Measurements from ENCODE around the gene HK3. TPM values are rescaled to one million over a fixed set of nuclear protein-coding genes. Genes with fewer than 3 reads are reported as not detected.
A peak's percentile ranks its signal among the peaks of the same experiment; 100 is the strongest.

HK3 gene
- total and polyA plus RNA-seq, 9 of the 15 experiments (the other 6 are each of a cell fraction or from before 2014, with no cell fraction given): 0.16 TPM; not detected in 8

DNA sequence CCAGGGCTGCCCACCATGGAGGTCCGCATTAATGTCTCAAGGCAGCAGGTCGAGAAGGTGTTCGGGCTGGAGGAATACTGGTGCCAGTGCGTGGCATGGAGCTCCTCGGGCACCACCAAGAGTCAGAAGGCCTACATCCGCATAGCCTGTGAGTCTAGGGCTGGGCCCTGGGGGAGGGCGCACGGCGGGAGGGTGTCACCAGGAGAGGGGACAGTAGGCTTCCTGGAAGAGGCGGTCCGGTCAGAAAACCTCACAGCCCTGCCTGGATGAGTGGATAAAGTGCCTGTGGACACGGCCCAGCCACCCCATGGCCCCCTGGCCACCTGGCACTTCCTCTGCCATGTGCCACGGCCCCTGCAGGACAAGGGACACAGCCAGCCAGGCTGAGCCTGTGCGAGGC lies 31.0 kb downstream of the HK3 start:
- ChIA-PET POLR2A (interaction anchor here (0.7 kb wide), 1 partner anchor 152 kb away, joined by 3 read pairs; no protein-coding TSS in a partner anchor), CTCF (ENCODE audit: low intra/inter-chr PET ratio) (no interaction called here)
- intact Hi-C loops (cut with micrococcal nuclease): no loop called here
- peaks cover 5 to 48% of the 10 kb centered on the region in 2 experiments; a peak in 4 of 5 replicates for H3K4me1 ChIP-seq (replicated peaks in 1 of 2; ENCODE audit: control insufficient read depth in 2 of 2, insufficient read depth in 2 of 2, low read length in 2 of 2)
- H3K9me1 ChIP-seq (ENCODE audit: control insufficient read depth, insufficient read depth, low read length): no peaks in the 10 kb centered on the region
- H3K4me3 ChIP-seq: no peak overlapping the region
- ATAC-seq (no peak), FAIRE-seq (no peak), DNase-seq (ENCODE audit: extremely low read depth in 1 of 4, low spot score in 3 of 4) (no peak)
- no TSS peak for BruUV-seq (replicated peaks)
- H3K79me2 ChIP-seq (ENCODE audit: control insufficient read depth, insufficient read depth, low read length): no peaks in the 10 kb centered on the region
- no peak overlapping the region for H3K27ac ChIP-seq (ENCODE audit: extremely low read depth, low read depth, low read length)
- peaks cover 31 to 64% of the 10 kb centered on the region in 2 experiments for H3K27me3 ChIP-seq (ENCODE audit: control insufficient read depth in 2 of 2, insufficient read depth in 2 of 2, low read length in 2 of 2)
- no peaks in the 10 kb centered on the region for H3K9me3 ChIP-seq (replicated peaks; ENCODE audit: control insufficient read depth, insufficient read depth, low read depth, low read length)
- H2AFZ ChIP-seq (ENCODE audit: low read depth, low read length): no peak overlapping the region
- 3% methylated on average over 9 of the region's 14 CpGs for WGBS (ENCODE audit: insufficient coverage, low coverage, missing lambda C conversion rate)
- peak; percentile 25 for TF ChIP-seq ZFP36 (IDR thresholded peaks at IDR 0.05; ENCODE audit: low read depth, low read length, partially characterized antibody)
- no peak for TF ChIP-seq MYBL2 (IDR thresholded peaks at IDR 0.05; ENCODE audit: low read depth)
- no peak for TF ChIP-seq MYBL2 (CRISPR knock-in tag; IDR thresholded peaks at IDR 0.05; ENCODE audit: borderline replicate concordance)
- no peak for TF ChIP-seq PTTG1 (tag; IDR thresholded peaks at IDR 0.05; ENCODE audit: low read depth)
- no peak for TF ChIP-seq GABPA (tag; conservative IDR thresholded peaks at IDR 0.05; ENCODE audit: low read depth)
- no peak for TF ChIP-seq JUN (IDR thresholded peaks at IDR 0.05; ENCODE audit: borderline replicate concordance, low read depth, low read length)
- TF ChIP-seq JUN (CRISPR knock-in tag; IDR thresholded peaks at IDR 0.05; ENCODE audit: borderline replicate concordance): no peak
- TF ChIP-seq ZNF77 (CRISPR knock-in tag; IDR thresholded peaks at IDR 0.05): no peak
- no peaks in the 10 kb centered on the region for H3K36me3 ChIP-seq (ENCODE audit: control insufficient read depth, insufficient read depth, low read length)
- H3K4me2 ChIP-seq (ENCODE audit: insufficient read depth, low read length): no peak overlapping the region
- peaks cover 28% of the 10 kb centered on the region for H4K20me1 ChIP-seq (replicated peaks; ENCODE audit: control insufficient read depth, insufficient read depth, low read length)
- in situ Hi-C loops (cut with MboI): no loop called here
- H3K9ac ChIP-seq (ENCODE audit: insufficient read depth in 1 of 2, low read depth in 2 of 2, low read length in 2 of 2): no peak overlapping the region

All from K562 (cell line).